ENCODE data around the gene BAD. TPM values are rescaled to one million over a fixed set of nuclear protein-coding genes. Genes with fewer than 3 reads are reported as not detected.

Gene BAD
- total RNA-seq, 2 experiments from 2014 or later = 21.2 to 74.2 TPM

- Histone ChIP-seq H3K4me2 (ENCODE audit: low read length) (peak overlapping the region; percentile 95), H3K9me2 (ENCODE audit: insufficient read depth, low read length) (no peaks in the 10 kb centered on the region), H3K4me1 (ENCODE audit: insufficient read depth, low read length, poor library complexity, severe bottlenecking) (peaks cover 32% of the 10 kb centered on the region), H3K79me2 (ENCODE audit: insufficient read depth, low read depth, low read length) (peaks cover 21% of the 10 kb centered on the region), H3K4me3 (ENCODE audit: low read depth, low read length, poor library complexity, severe bottlenecking) (peak overlapping the region; percentile 81), H3K27ac (ENCODE audit: low read depth, low read length, poor library complexity, severe bottlenecking) (peak overlapping the region; percentile 96), H3K9me3 (ENCODE audit: low read length) (no peaks in the 10 kb centered on the region), H2AFZ (ENCODE audit: low read length) (no peak overlapping the region), H4K20me1 (ENCODE audit: insufficient read depth, low read length) (no peaks in the 10 kb centered on the region), H3K36me3 (ENCODE audit: insufficient read depth, low read length) (peaks cover 18% of the 10 kb centered on the region)
- intact Hi-C loops (cut with micrococcal nuclease; ENCODE audit: unreplicated experiment) = loop anchor here (1.0 to 10.0 kb wide), 6 partner anchors 18 to 329 kb away; partner anchors contain the start of genes COX8A, FKBP2, GPR137 and STIP1
- ChIA-PET POLR2A (interaction anchor here (1.0 to 2.5 kb wide), 3 partner anchors 15 to 98 kb away, joined by 3 to 11 read pairs (median 3); partner anchors contain the start of genes PRDX5 and TRMT112), CTCF (ENCODE audit: unreplicated experiment) (interaction anchor here (0.5 to 1.9 kb wide), 6 partner anchors 14 to 98 kb away, joined by 3 to 14 read pairs (median 4); partner anchors contain the start of genes FERMT3, FKBP2, PRDX5 and TRMT112)
- TF ChIP-seq, protein P1, sequence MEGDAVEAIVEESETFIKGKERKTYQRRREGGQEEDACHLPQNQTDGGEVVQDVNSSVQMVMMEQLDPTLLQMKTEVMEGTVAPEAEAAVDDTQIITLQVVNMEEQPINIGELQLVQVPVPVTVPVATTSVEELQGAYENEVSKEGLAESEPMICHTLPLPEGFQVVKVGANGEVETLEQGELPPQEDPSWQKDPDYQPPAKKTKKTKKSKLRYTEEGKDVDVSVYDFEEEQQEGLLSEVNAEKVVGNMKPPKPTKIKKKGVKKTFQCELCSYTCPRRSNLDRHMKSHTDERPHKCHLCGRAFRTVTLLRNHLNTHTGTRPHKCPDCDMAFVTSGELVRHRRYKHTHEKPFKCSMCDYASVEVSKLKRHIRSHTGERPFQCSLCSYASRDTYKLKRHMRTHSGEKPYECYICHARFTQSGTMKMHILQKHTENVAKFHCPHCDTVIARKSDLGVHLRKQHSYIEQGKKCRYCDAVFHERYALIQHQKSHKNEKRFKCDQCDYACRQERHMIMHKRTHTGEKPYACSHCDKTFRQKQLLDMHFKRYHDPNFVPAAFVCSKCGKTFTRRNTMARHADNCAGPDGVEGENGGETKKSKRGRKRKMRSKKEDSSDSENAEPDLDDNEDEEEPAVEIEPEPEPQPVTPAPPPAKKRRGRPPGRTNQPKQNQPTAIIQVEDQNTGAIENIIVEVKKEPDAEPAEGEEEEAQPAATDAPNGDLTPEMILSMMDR (conservative IDR thresholded peaks at IDR 0.05; ENCODE audit: low read length) = no peak
- TF ChIP-seq EZH2phosphoT487 (IDR thresholded peaks at IDR 0.05; ENCODE audit: borderline replicate concordance, low read depth, low read length) = no peak
- no TSS peak for BruUV-seq (replicated peaks)
- no peak for DNase-seq (ENCODE audit: low spot score)
Observed at GRCh38 chr11:64303109-64304031, 18.9 kb upstream of the BAD start.

DNA sequence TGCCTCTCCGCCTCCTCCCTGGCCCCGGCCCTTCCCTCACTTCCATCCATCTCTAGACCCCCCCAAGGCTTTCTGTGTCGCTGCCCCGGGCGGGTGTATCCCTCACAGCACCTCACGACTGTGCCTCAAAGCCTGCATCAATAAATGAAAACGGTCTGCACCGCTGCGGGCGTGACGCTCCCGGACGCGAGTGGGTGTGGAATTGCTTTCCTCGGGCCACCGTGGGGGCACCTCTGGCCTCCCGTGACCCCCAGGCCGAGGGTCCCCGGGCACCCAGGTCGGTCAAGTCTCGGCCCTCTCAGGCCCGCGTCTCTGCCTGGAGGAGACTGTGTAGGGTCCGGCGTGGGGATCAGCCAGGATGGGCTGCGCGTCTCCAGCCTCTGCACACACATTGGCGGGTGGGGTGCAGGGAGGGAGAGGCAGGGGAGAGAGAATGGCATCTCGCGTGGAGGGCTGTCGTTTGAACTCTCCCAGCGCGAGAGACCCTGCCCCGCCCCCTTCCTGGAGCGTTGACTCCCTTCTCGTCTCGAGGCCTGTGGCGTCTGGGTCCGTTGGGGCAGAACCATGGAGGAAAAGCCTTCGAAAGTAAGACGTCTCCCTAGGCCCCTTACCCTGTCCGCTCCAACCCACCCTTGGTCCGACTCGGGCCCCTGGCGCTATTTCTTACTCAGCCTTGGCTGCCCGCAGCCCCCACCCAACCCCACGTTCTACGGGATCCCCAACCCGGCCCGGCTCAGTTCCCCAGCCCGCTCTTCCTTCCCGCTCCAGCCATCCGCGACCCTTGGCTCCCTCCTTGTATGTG is 15.6 kb upstream of the BAD start, which contains the start of gene CATSPERZ:
TSS of gene CATSPERZ (plus strand) at position 512 of the 802 bp plus-strand sequence. CDS start at position 565, 53 bp downstream.
- peaks cover 20% of the 10 kb centered on the region for H3K4me1 ChIP-seq (ENCODE audit: insufficient read depth, low read length, poor library complexity, severe bottlenecking)
- no peaks in the 10 kb centered on the region for H3K79me2 ChIP-seq (ENCODE audit: insufficient read depth, low read depth, low read length)
- no peak for DNase-seq (ENCODE audit: low spot score)
- peak within 1 kb of the TSS; percentile 73 for H3K4me2 ChIP-seq (ENCODE audit: low read length)
- peak within 1 kb of the TSS; percentile 46 for H3K4me3 ChIP-seq (ENCODE audit: low read depth, low read length, poor library complexity, severe bottlenecking)
- H4K20me1 ChIP-seq (ENCODE audit: insufficient read depth, low read length) = no peaks in the 10 kb centered on the region
- H3K36me3 ChIP-seq (ENCODE audit: insufficient read depth, low read length) = no peaks in the 10 kb centered on the region
- TF ChIP-seq, protein P1 (conservative IDR thresholded peaks at IDR 0.05; ENCODE audit: low read length) = no peak
- TF ChIP-seq EZH2phosphoT487 (IDR thresholded peaks at IDR 0.05; ENCODE audit: borderline replicate concordance, low read depth, low read length) = peak; percentile 65; the same call in 1 of the 2 replicates
- no peak within 1 kb of the TSS for H3K27ac ChIP-seq (ENCODE audit: low read depth, low read length, poor library complexity, severe bottlenecking)
- BruUV-seq (replicated peaks) = no TSS peak
- H3K9me2 ChIP-seq (ENCODE audit: insufficient read depth, low read length) = no peaks in the 10 kb centered on the region
- intact Hi-C loops (cut with micrococcal nuclease; ENCODE audit: unreplicated experiment) = loop anchor here (5.0 to 10.0 kb wide), 2 partner anchors 113 to 325 kb away; partner anchors contain the start of genes COX8A and STIP1
- no peaks in the 10 kb centered on the region for H3K9me3 ChIP-seq (ENCODE audit: low read length)
- ChIA-PET POLR2A (no interaction called here), CTCF (ENCODE audit: unreplicated experiment) (interaction anchor here (1.5 to 2.0 kb wide), 2 partner anchors 28 to 94 kb away, joined by 6 to 7 read pairs; partner anchors contain the start of gene FERMT3)
- H2AFZ ChIP-seq (ENCODE audit: low read length) = peak within 1 kb of the TSS; percentile 37; the same call in 1 of the 2 replicates

All from OCI-LY7 (cell line).